Neural crest cell (in vitro differentiated cells): ENCODE measurements around the gene RTN3. TPM values are rescaled to one million over a fixed set of nuclear protein-coding genes. Genes with fewer than 3 reads are reported as not detected.
A peak's percentile ranks its signal among the peaks of the same experiment; 100 is the strongest.

ENCODE experiments used
- DNase-seq: peaks from one replicate; pipeline ENCODE4 v3.0.0; 2021; ENCODE audit warnings: low read depth, mixed read lengths, low spot score
- H3K27ac Mint-ChIP-seq: one replicate; pipeline ENCODE4 v1.8.0; 2021; ENCODE audit warnings: mild to moderate bottlenecking, mixed read lengths; ENCODE audit not compliant: unreplicated experiment
- H3K27me3 Mint-ChIP-seq: 2 replicates; pipeline ENCODE4 v1.8.0; 2021; ENCODE audit warnings: low read depth, mild to moderate bottlenecking, mixed read lengths
- H3K36me3 Mint-ChIP-seq: 2 replicates; pipeline ENCODE4 v1.8.0; 2021; ENCODE audit warnings: low read depth, mild to moderate bottlenecking, mixed read lengths
- H3K4me1 Mint-ChIP-seq: 2 replicates; pipeline ENCODE4 v1.8.0; 2021; ENCODE audit warnings: mixed read lengths
- H3K4me3 Mint-ChIP-seq: one replicate; pipeline ENCODE4 v1.8.0; 2021; ENCODE audit warnings: mild to moderate bottlenecking, mixed read lengths
- H3K9me3 Mint-ChIP-seq: 2 replicates; pipeline ENCODE4 v1.8.0; 2021; ENCODE audit warnings: mixed read lengths
- total RNA-seq: library from RNA; stranded (reverse); gene quantifications from 2 replicates; pipeline ENCODE4 v1.2.1, GENCODE V29; 2021
- TF ChIP-seq, protein P1 (sequence below): fragments of 200-600 bp; sonication (generic); conservative IDR thresholded peaks from 2 replicates; pipeline ENCODE4 v1.5.0; 2021; ENCODE audit warnings: antibody characterized with exemption, mild to moderate bottlenecking

The RTN3 gene
- total RNA-seq, 1 donor from 2014 or later, result 136 TPM

DNA sequence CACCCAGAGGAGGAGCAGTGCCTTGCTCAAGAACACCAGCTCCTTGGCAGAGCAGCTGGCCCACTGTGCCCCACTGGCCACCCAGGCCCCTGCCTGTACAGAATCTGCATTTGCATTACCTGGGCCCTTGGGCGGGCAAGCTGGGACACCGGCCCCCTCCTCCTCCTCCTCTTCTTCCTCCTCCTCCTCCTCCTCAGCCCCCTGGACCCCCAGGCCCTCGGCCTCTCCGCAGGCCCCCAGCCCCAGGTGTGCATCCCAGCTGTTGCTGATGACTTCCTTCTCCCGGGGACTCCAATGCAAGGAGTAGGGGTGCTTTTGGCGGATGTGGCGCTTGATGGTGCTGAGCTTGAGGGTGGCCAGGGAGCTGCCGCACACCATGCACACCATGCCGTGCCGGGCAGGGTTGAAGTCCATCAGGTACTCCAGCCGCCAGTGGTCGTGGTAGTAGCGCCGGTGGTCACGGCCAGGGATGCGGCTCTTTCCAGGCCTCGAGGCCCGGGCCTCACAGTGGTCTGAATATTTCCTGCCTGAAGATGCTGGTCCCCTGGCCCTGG, 84.5 kb downstream of the RTN3 start:
- Mint-ChIP-seq H3K4me3 (peak overlapping the region; percentile 96), H3K9me3 (no peaks in the 10 kb centered on the region), H3K27me3 (peaks cover 24% of the 10 kb centered on the region), H3K4me1 (peaks cover 50% of the 10 kb centered on the region), H3K36me3 (peaks cover 3% of the 10 kb centered on the region), H3K27ac (no peak overlapping the region)
- DNase-seq, result peak; percentile 2
- TF ChIP-seq, protein P1, sequence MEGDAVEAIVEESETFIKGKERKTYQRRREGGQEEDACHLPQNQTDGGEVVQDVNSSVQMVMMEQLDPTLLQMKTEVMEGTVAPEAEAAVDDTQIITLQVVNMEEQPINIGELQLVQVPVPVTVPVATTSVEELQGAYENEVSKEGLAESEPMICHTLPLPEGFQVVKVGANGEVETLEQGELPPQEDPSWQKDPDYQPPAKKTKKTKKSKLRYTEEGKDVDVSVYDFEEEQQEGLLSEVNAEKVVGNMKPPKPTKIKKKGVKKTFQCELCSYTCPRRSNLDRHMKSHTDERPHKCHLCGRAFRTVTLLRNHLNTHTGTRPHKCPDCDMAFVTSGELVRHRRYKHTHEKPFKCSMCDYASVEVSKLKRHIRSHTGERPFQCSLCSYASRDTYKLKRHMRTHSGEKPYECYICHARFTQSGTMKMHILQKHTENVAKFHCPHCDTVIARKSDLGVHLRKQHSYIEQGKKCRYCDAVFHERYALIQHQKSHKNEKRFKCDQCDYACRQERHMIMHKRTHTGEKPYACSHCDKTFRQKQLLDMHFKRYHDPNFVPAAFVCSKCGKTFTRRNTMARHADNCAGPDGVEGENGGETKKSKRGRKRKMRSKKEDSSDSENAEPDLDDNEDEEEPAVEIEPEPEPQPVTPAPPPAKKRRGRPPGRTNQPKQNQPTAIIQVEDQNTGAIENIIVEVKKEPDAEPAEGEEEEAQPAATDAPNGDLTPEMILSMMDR, result no peak

DNA sequence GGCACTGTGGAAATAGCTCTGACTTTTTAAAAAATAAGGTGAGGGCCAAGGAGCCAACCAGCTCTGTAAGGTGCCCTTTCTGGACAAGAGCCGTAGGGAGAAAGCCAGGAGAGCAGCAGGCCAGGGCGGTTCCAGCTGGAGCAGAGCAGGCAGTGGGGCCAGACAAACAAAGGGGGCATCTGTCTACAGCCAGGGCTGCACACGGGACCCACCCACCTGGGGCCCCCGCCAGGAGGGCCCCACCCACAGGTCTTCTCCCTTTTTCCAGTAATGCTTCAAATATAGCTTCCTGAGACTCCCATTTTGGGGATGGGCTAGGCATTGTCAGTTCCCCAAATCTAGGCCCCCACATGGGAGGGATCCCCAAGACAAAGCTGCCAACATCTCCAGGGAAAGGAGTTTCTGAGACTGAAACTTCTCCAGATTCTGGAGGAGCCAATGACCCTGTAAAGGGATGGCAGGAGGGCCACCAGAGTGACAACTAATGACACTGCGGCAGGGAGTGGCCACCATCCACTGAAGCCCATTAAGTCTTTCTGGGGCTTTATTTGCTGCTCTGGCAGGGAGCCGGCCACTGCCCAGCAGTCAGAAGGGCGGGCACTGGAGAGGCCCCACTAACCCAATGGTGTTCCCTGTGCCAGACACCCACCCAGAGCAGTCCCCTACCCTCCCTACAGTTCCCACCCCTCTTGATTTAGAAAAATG, 85.4 kb downstream of the RTN3 start:
- TF ChIP-seq, protein P1, result no peak
- peaks cover 46% of the 10 kb centered on the region for H3K4me1 Mint-ChIP-seq
- H3K27me3 Mint-ChIP-seq, result peaks cover 28% of the 10 kb centered on the region
- H3K27ac Mint-ChIP-seq, result no peak overlapping the region
- H3K4me3 Mint-ChIP-seq, result peak overlapping the region; percentile 96
- no peak for DNase-seq
- H3K9me3 Mint-ChIP-seq, result no peaks in the 10 kb centered on the region
- peaks cover 3% of the 10 kb centered on the region for H3K36me3 Mint-ChIP-seq

DNA sequence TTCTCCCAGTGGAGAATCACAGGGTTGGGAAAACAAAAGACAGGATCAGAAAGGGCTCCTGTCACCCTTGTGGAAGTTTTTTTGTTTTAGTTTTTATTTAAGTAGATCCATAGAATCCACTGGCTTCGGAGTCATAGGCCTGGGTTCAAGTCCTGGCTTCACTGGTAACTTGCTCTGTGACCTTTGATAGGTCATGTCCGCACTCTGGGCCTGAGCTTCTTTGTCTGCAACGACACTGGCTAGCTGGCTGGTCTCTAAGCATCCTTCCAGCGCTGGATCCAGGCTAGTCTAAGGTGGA, 85.9 kb downstream of the RTN3 start:
- TF ChIP-seq, protein P1, result no peak
- peaks cover 42% of the 10 kb centered on the region for H3K4me1 Mint-ChIP-seq
- H3K9me3 Mint-ChIP-seq, result no peaks in the 10 kb centered on the region
- H3K27ac Mint-ChIP-seq, result peak overlapping the region; percentile 72
- peak overlapping the region; percentile 96 for H3K4me3 Mint-ChIP-seq
- H3K27me3 Mint-ChIP-seq, result peaks cover 25% of the 10 kb centered on the region
- DNase-seq, result no peak
- no peaks in the 10 kb centered on the region for H3K36me3 Mint-ChIP-seq

DNA sequence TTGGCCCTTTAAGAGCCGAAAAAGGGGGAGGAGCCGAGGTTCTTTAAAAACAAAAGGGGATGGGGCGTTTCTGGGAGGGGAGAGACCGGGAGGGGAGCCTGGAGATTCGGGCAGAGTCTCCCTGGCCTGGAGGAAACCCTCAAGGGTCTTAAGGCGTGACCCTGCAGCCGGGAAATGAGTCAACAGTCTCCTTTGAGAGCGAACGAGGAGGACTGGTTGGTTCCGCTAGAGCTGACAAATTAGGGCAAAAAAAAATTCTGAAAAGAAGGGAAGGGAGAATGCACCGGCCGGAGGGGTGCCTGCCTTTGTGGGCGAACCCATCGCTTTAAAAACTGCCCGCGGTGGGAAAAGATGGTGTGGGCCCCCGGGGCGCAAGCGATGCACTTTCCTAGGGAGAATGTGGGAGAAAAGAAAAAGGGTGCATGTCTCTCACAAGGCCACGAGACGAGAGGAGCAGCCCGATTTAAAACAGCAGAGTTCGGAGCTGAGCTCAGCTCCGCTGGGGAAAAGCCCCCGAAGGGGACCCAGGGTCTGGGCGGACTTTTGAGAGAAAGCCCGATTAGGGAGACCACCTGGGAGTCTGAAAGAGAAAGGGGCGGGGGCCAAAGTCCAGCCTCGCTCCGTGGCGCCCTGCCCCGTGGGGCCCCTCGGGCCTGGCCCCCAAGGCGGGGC, 86.4 kb downstream of the RTN3 start:
- DNase-seq, result peak; percentile 57
- Mint-ChIP-seq H3K36me3 (no peaks in the 10 kb centered on the region), H3K4me3 (peak overlapping the region; percentile 96)

DNA sequence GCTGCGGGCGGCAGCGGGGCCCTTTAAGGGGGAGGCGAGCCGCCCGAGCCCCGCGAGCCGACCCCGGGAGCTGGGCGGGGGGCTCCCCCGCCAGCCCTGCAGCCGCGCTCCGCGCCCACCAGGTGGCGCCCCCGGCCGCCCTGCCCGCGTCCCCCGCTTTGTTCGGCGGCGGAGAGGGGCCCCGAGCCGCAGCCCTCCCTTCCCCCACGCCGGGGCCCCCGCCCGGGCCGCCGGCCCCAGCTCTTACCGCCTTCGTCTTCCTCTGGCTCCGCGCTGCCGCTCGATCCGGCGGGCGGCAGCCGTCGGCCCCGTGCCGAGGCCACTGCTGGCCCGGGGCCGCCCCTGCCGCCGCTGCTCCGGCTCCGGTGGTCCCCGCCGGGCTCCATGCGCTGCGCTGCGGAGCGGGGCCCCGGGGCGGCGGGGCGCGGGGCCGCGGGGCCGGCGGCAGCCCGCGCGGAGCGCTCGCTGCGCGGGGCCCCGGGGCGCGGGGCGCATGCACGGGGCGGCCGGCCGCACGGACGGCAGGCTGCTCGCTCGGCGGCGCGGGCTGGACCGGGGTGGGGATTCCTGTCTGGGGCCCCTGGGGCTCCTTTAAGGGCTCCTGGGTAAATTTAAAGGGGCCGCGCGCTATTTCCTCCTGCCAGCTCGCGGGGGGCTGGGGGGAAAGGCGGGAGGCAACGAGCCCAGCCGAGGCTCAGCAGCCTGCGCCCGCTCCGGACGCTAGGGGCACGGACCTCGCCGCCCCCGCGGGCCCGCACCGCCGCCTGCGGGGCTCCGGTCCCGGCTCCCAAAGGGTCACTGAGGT, 87.1 kb downstream of the RTN3 start, which contains the start of gene ZFTA:
ZFTA (minus strand) TSS at position 539 of the 805 bp plus-strand sequence; CDS start at position 386, 153 bp downstream.
- Mint-ChIP-seq H3K4me1 (peaks cover 39% of the 10 kb centered on the region), H3K27ac (peak within 1 kb of the TSS; percentile 72), H3K9me3 (no peaks in the 10 kb centered on the region), H3K27me3 (peaks cover 26% of the 10 kb centered on the region), H3K4me3 (peak within 1 kb of the TSS; percentile 96), H3K36me3 (no peaks in the 10 kb centered on the region)
- DNase-seq, result peak; percentile 83
- TF ChIP-seq, protein P1, result peak; percentile 77

More for the DNA sequence above, 86.4 kb downstream of the RTN3 start:
- TF ChIP-seq, protein P1, result no peak
- H3K27me3 Mint-ChIP-seq, result peaks cover 26% of the 10 kb centered on the region
- no peaks in the 10 kb centered on the region for H3K9me3 Mint-ChIP-seq
- H3K27ac Mint-ChIP-seq, result peak overlapping the region; percentile 72
- peaks cover 39% of the 10 kb centered on the region for H3K4me1 Mint-ChIP-seq
